ENCODE measurements around the gene ATG16L2.

ATG16L2 gene

GRCh38 chr11:72829178-72829577, 15.0 kb downstream of the ATG16L2 start:
- no peaks in the 10 kb centered on the region for H3K36me3 ChIP-seq (replicated peaks)

GRCh38 chr11:72829884-72830533, 15.8 kb downstream of the ATG16L2 start:
- H3K36me3 ChIP-seq (replicated peaks), result no peaks in the 10 kb centered on the region

More at GRCh38 chr11:72829178-72829577, 15.0 kb downstream of the ATG16L2 start:
- in situ Hi-C loops (cut with HindIII; ENCODE audit: low pct_ligation_motif_present, low sequenced_read_pairs), result loop anchor here (25.0 kb wide), 1 partner anchor 358 kb away; no protein-coding TSS in a partner anchor
- no peak for TF ChIP-seq CTCF (IDR thresholded peaks at IDR 0.05; ENCODE audit: low read depth, low read length, missing control alignments)
- DNase-seq, result no peak
- H3K27ac ChIP-seq, result no peak overlapping the region
- H3K4me3 ChIP-seq (ENCODE audit: low read depth, low read length), result no peak overlapping the region
- no peaks in the 10 kb centered on the region for H3K27me3 ChIP-seq (replicated peaks)

GRCh38 chr11:72831521-72832300, 17.5 kb downstream of the ATG16L2 start:
- DNase-seq, result peak; percentile 63
- in situ Hi-C loops (cut with HindIII; ENCODE audit: low pct_ligation_motif_present, low sequenced_read_pairs), result loop anchor here (25.0 kb wide), 1 partner anchor 356 kb away; no protein-coding TSS in a partner anchor

More at GRCh38 chr11:72829884-72830533, 15.8 kb downstream of the ATG16L2 start:
- no peak for TF ChIP-seq CTCF (IDR thresholded peaks at IDR 0.05; ENCODE audit: low read depth, low read length, missing control alignments)
- no peak for DNase-seq
- in situ Hi-C loops (cut with HindIII; ENCODE audit: low pct_ligation_motif_present, low sequenced_read_pairs), result loop anchor here (25.0 kb wide), 1 partner anchor 357 kb away; no protein-coding TSS in a partner anchor
- no peak overlapping the region for H3K4me3 ChIP-seq (ENCODE audit: low read depth, low read length)
- H3K27ac ChIP-seq, result no peak overlapping the region
- H3K27me3 ChIP-seq (replicated peaks), result no peaks in the 10 kb centered on the region

GRCh38 chr11:72832301-72833082, 18.3 kb downstream of the ATG16L2 start:
- no peaks in the 10 kb centered on the region for H3K36me3 ChIP-seq (replicated peaks)
- H3K27ac ChIP-seq, result no peak overlapping the region
- no peak overlapping the region for H3K4me3 ChIP-seq (ENCODE audit: low read depth, low read length)
- in situ Hi-C loops (cut with HindIII; ENCODE audit: low pct_ligation_motif_present, low sequenced_read_pairs), result loop anchor here (25.0 kb wide), 1 partner anchor 355 kb away; no protein-coding TSS in a partner anchor
- H3K27me3 ChIP-seq (replicated peaks), result no peaks in the 10 kb centered on the region
- DNase-seq, result no peak
- TF ChIP-seq CTCF (IDR thresholded peaks at IDR 0.05; ENCODE audit: low read depth, low read length, missing control alignments), result no peak

More at GRCh38 chr11:72831521-72832300, 17.5 kb downstream of the ATG16L2 start:
- no peak overlapping the region for H3K27ac ChIP-seq
- H3K4me3 ChIP-seq (ENCODE audit: low read depth, low read length), result no peak overlapping the region
- peak; percentile 99 for TF ChIP-seq CTCF (IDR thresholded peaks at IDR 0.05; ENCODE audit: low read depth, low read length, missing control alignments)
- no peaks in the 10 kb centered on the region for H3K36me3 ChIP-seq (replicated peaks)
- H3K27me3 ChIP-seq (replicated peaks), result no peaks in the 10 kb centered on the region

- H3K36me3 ChIP-seq (replicated peaks), result no peaks in the 10 kb centered on the region
- no peaks in the 10 kb centered on the region for H3K27me3 ChIP-seq (replicated peaks)
- DNase-seq, result no peak
- in situ Hi-C loops (cut with HindIII; ENCODE audit: low pct_ligation_motif_present, low sequenced_read_pairs), result loop anchor here (25.0 kb wide), 1 partner anchor 354 kb away; no protein-coding TSS in a partner anchor
- no peak for TF ChIP-seq CTCF (IDR thresholded peaks at IDR 0.05; ENCODE audit: low read depth, low read length, missing control alignments)
- no peak overlapping the region for H3K27ac ChIP-seq
- no peak overlapping the region for H3K4me3 ChIP-seq (ENCODE audit: low read depth, low read length)
Measured at GRCh38 chr11:72833083-72833733, 19.0 kb downstream of the ATG16L2 start.

All from brain microvascular endothelial cell (primary cell).